Right ventricle myocardium inferior (tissue), 1 donor: ENCODE measurements around the gene HEYL. TPM values are rescaled to one million over a fixed set of nuclear protein-coding genes. Genes with fewer than 3 reads are reported as not detected.

Experiments
- ATAC-seq: fragments of 200-7000 bp; cut with Tn5 transposase; one replicate; pipeline ENCODE4 v1.9.1; 2020; ENCODE audit warnings: mild to moderate bottlenecking, moderate library complexity
- DNase-seq: peaks from one replicate; pipeline ENCODE4 v3.0.0; 2021; ENCODE audit errors: missing footprints
- intact Hi-C: fragments of 100-400 bp; cut with DNase I; formaldehyde crosslinking; loops from one replicate; pipeline ENCODE4 v1.11.0; 2022
- total RNA-seq: library from RNA; stranded (reverse); fragmentation: NEBNext Ultra II Directional; extraction: Animal tissue kit (Norgen Biotek cat#: 25700); gene quantifications from one replicate; pipeline ENCODE4 v1.2.1, GENCODE V29; 2021
- donor health status: DM: no; HTN: yes; CAD: no; lungs with severe emphysema.

Gene HEYL
- total RNA-seq, 1 donor from 2014 or later = 19.8 TPM

DNA sequence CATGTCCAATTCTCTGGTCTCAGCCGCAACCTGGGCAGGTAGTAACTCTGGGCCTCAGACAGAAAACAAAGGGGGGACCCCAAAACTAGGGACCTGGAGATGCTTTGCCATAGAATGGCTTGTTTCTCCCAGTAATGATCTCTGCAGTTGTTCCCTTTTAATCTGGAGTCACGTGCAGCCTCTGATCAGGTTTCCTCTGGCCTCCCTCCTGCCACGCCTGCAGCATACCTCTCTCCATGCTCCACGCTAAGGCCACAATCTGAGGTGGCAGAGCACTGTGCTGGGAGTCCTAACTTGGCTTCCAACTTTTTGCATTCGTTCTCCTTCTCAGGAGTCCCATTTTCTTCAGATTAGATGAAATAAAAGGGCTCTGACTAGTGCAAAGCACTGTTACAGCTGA is 64.8 kb downstream of the HEYL start:
- intact Hi-C loops = no loop called here
- no peak for DNase-seq
- peak; percentile 33 for ATAC-seq

Other genes starting within 250 kb of the HEYL start
- gene BMP8A, start 148.0 kb downstream of the HEYL start, total RNA-seq = 0.22 TPM
- 196 TPM for gene PABPC4, start 62.9 kb downstream of the HEYL start, total RNA-seq
- 31.3 TPM for gene NT5C1A, start 32.5 kb upstream of the HEYL start, total RNA-seq
- gene HPCAL4, start 51.8 kb upstream of the HEYL start, total RNA-seq = 2.5 TPM
- gene PPIE, start 99.2 kb upstream of the HEYL start, total RNA-seq = 27.9 TPM
- 1.3 TPM for gene OXCT2, start 131.7 kb upstream of the HEYL start, total RNA-seq
- 0.41 TPM for gene BMP8B, start 149.2 kb upstream of the HEYL start, total RNA-seq
- 18.0 TPM for gene TRIT1, start 243.9 kb upstream of the HEYL start, total RNA-seq